NCI-H128 (cell line): ENCODE measurements around the gene FAM98C.
"Not testable (repeated sequence)": the region's sequence is repeated elsewhere in the genome, so short reads cannot be mapped to it uniquely, and the experiment has no call there.

Source experiments
- DNase-seq: peaks from one replicate; lab custom pipeline; 2025; ENCODE audit not compliant: unreplicated experiment; lab: John Stamatoyannopoulos, UW

Gene FAM98C

DNA sequence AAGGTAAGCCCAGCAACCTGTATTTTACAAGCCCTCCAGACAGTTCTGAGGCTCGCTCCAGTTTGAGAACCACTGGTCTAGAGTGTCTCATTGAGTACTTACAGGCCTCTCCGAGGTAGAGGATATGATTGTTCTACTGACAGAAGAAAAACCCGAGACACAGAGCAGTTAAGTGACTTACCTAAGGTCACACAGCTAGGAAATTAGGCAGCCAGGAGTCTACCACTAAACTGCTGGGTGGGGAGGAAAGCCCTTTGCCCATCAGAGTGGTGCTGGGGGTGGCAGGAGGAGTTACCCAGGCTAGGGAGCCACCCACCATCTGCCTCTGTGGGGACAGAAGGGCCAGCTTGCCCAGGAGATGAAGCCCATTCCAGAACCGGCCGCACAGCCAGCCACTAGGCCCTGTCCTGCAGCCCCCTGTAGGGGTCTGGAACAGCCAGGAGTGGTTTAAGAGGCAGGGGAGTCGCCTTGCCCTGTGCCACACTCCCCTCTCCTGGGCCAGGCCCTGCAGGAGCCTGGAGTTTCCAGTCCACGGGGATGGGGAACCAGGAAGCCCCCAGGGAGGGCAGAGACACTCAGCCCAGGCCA is 22.4 kb downstream of the FAM98C start:
- no peak for DNase-seq

DNA sequence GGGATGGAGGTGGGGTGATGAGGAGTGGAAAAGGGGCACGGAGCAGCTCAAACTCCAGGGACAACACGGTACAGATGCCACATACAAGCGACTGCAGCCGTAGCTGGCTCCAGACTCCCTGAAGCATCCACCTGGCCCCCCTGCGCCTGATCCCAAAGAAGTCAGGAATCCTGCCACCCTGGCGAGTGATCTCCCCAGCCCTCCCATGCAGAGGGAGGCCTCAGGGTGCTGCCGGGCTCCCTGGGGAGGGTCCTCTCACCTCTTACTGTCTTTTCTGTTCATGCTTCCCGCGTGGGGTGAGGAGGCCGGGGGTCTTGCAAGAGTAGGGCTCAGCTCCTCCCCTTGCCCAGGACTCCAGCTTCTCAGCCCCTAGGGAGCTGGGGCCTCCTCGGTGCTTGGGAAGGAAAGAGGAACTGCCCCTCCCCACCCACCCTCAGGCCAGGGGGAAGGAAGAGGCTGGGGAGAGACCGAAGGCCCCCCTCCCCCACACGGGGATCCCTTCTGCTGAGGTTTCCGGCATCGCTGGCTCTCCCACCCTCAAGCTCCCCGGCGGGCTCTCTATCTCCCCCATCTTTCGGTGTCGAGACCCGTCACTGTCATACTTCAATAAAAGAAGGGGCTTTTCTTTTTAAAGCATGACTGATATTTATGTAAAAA is 23.0 kb downstream of the FAM98C start, which contains the start of gene RASGRP4:
TSS of gene RASGRP4 (minus strand) at position 410 of the 657 bp plus-strand sequence. CDS start at position 282, 128 bp downstream.
- DNase-seq: no peak

DNA sequence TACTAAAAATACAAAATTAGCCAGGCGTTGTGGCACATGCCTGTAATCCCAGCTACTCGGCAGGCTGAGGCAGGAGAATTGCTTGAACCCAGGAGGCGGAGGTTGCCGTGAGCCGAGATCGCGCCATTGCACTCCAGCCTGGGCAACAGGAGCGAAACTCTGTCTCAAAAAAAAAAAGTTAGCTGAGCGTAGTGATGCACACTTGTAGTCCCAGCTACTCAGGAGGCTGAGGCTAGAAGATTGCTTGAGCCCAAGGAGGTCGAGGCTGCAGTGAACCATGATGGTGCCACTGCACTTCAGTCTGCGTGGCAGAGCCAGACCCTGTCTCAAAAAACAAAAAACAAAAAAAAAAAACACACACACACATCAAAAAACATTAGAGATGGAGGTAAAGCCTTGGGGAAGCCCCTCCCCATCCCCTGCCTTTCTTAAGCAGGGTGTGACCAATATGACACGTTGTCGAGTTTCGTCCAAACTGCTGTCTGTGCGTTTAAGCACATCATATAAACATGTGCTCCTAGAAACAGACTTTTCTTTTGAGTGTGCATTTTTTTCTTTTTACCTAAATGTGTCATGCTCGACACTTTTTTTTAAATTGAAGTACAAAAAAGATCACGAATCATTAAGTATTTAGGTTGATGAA is 24.3 kb downstream of the FAM98C start:
- DNase-seq: not testable (repeated sequence)

DNA sequence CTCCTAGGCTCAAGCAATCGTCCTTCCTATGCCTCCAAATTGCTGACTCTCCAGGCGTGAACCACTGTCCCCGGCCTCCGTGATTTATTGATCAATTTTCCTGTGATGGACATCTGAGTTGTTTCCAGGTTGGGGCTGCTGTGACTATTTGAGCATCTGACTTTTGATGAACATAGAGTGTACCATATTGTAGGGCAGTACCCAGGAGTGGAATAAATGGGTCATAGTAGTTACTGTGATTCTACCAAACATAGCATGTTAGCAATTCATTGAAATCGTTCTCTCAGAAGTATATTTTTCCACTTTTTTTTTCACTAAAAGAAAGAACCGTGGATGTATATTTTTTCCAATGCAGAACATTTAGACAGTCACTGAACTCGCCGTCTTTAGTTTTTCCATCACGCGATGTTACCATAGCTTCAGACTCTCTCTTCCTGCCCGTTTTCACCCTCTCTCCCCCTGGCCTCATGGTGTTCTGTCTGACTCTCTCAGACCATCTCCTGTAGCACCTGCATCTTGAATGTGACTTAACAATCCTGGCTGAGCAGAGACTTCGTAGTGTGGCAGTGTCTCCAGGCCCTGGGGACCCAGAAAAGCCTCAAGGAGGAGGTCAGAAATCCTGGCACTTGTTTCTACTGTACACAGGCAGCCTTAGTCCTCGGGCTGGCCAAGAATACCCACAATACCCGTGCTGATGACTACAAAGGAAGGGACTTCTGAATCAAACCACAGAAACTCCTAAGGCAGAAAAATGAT is 26.3 kb downstream of the FAM98C start:
- no peak for DNase-seq

DNA sequence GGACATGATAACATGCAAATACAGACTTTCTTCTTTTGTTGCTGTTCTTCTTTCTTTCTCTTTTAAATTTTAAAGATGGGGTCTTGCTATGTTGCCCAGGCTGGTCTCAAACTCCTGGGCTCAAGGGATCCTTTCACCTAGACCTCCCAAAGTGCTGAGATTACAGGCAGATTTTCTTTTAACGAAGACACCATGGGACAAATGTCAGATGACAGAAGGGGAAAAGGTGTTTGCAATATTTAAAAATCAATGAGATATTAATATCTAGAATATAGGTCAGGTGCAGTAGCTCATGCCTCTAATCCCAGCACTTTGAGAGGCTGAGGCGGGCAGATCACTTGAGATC is 26.9 kb downstream of the FAM98C start:
- no peak for DNase-seq

DNA sequence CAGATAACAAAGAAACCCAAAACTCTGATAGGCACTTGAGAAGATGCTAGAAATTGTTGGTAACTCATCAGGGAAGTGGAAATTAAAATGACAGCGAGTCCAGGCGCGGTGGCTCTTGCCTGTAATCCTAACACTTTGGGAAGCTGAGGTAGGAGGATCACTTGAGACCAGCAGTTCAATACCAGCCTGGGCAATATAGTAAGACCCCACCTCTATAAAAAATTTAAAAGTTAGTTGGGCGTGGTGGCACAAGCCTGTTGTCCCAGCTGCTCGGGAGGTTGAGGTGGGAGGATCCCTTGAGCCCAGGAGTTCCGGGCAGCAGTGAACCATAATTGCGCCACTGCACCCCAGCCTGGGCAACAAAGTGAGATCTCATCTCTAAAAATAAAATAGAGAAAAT is 28.0 kb downstream of the FAM98C start:
- no peak for DNase-seq

DNA sequence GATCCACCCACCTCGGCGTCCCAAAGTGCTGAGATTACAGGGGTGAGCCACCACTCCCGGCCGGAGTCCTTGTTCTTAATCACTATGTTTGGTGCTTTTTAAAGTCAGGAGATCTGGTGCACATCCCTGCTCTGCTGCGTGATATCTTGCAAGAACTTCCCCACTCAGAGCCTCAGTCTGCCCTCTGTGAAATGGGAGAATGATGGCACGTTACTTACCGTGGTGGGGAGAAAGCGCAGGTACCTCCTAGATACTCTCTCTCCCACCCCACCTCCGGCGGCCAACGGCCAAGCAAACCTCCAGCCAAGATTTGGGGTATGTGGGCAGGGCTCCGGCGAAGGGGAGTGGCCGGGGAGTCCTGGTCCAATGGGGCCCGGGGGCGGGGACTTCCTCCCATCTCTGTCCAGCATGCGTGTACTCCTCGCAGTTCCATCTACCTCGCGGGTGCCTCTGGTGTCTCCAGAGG is 30.4 kb downstream of the FAM98C start, which contains the start of gene RYR1:
TSS of gene RYR1 (plus strand) at position 424 of the 466 bp plus-strand sequence. CDS start 139 bp downstream, outside the sequence.
- DNase-seq: no peak

DNA sequence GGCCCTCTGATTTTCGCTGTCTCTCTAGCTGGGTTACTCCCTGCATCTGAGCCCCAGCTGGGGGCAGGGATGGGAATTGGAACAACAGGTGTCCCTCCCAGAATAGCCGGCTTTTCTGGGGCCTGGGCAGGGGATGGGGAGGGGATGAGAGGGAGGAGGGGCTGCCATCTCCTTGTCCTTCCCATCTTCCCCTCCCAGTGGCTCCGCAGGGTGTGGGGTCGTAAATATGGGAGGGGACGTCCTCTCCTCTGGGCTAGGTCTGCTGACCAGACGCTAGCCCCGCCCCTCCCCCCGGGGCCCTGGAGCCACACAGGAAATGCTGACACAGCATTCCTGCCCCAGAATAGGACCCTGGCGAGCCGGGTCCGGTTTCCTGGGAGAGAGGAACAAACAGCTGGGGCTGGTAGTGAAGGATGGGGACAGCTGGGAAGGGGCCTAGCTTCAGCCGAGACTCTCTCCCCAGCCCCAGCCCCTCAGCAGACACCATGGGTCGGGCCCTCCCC is 31.7 kb downstream of the FAM98C start:
- DNase-seq: no peak

DNA sequence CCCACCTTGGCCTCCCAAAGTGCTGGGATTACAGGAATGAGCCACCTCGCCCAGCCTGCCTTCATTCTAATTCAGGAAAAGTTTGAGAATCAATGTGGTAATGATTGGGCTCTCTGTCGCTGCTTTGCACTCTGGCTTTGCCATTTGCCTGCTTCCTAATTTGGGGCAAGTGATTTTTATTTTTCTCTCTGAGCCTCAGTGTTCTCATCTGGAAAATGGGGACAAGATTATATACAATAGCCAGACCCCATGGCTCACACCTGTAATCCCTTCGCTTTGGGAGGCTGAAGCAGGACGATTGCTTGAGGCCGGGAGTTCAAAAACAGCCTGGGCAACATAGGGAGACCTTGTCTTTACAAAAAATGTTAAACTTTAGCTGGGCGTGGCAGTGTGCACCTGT is 34.4 kb downstream of the FAM98C start:
- no peak for DNase-seq

DNA sequence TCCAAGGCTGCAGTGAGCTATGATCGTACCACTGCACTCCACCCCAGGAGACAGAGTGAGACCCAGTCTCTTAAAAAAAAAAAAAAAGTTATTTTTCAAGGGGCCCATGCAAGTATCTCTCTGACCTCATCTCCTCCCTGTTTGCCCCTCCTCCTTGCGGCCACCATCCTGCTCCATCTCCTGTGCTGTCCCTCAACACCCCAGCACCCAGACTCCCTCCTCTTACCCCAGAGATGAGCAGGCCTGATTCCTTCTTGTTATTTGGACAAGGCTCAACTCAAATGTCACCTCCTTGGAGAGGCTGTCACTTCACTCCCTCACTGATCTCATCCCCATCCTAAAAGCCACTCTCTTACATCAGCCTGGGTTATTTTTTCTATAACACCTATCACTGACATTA is 35.0 kb downstream of the FAM98C start:
- no peak for DNase-seq

DNA sequence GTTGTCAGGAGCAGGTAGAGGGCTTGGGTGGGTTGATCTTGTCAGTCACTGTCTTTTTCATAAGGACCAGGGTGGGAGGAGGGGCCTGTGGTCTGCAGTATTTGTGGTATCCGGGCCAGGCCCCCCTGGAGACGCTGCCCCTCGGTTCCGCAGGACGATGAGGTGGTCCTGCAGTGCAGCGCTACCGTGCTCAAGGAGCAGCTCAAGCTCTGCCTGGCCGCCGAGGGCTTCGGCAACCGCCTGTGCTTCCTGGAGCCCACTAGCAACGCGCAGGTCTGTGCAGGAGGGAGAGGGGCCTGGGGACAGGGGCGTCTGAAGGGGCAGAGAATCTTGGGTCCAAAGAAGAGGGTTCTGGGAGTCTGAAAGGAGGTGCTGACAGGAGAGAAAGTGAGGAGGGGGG is 37.7 kb downstream of the FAM98C start:
- DNase-seq: no peak

DNA sequence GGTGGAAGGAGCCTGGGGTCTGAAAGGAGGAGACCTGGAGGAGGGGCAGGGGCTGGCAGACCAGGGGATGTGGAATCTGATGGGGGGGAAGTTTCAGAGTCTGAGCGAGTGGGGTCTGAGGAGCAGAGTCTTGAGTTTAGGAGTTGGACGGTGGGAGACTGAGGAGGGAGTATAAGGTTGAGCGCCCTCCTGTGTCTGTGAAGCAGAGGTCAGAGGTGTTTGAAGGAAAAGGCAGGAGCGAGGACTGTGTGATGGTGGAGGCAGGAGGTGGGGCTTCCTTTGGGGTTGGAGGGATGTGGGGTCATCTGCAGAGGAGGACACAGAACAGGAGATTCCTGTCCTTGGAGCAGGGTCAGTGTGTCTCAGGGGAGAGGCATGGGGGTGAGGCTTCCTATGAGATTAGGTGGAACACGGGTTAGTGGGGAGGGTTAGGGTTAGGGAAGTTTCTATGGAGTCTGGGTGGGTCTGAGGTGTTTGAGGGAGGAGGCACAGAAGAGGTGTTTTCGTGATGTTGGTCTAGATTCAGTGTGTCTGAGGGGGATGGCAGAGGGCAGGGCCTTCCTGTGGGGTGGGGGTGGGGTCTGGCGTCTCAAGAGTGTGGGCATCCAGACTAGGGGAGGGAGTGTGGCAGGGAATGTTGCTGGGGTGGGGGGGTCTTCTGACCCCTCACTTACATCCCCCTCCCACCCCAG is 38.9 kb downstream of the FAM98C start:
- DNase-seq: no peak

DNA sequence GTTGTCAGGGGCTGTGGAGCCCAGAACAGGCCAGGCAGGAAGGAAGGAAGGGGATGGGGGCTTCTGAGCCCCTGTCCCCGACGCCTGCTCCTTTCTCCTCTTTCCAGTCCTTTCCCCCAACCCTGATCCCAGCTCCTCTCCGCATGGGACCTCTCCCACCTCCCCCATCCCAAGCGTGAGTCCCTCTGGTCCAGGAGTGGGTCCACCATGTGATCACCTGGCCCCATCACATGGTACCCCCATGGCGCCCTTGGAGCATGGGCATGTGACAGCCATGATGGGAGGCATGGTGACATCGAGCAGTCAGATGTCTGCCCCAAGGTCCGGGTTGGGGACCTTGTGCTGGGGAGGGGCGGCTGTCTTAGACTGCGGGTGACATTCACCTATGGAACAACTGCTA is 39.8 kb downstream of the FAM98C start:
- DNase-seq: no peak

DNA sequence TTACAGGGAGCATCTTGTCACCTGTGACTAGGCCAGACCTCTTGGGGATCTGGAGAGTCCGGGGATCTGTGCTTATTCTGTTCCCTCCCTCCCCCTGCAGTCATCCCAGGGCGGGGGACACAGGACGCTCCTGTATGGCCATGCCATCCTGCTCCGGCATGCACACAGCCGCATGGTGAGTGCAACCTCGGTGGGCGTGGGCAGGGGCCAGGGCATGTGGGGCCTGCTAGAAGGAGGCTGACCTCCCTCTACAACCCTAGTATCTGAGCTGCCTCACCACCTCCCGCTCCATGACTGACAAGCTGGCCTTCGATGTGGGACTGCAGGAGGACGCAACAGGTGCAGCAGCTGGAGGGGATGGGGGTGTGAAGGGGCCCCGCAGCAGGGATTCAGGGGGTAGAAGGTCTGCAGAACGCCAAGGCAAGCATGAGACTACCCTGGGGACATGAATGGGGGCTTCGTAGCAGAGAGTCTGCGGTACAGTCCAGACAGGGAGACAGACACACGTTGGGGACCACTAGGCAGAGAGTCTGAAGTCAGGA is 40.6 kb downstream of the FAM98C start:
- no peak for DNase-seq

DNA sequence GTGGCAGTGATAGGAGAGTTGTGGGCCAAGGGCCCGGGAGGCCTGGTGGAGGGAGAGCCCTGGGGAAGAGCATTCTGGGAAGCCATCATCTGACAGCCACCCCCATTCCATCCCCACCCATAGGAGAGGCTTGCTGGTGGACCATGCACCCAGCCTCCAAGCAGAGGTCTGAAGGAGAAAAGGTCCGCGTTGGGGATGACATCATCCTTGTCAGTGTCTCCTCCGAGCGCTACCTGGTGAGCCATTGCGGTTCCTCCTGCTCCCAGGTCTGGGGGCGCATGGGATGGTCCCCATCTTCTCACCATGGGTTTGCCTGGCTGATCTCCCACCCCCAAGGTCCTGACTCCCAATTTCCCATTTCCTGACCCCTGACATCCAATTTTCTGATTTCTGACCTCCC is 41.1 kb downstream of the FAM98C start:
- no peak for DNase-seq

DNA sequence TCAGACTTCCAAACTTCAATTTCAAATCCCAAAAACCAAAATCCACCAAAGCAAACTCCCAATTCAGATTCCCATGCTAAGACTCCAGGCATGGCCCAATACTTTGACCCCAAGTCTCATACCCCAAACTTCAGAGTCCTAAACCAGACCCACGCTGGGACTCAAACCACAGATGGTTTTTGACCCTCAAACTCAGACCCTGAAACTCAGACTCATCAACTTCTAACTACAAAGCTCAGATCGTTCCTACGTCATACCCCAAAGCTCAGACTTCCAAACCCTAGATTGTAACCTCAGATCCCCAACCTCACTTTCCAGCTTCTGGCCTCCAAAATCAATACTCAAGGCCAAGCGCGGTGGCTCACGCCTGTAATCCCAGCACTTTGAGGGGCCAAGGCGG is 42.5 kb downstream of the FAM98C start:
- DNase-seq: no peak

DNA sequence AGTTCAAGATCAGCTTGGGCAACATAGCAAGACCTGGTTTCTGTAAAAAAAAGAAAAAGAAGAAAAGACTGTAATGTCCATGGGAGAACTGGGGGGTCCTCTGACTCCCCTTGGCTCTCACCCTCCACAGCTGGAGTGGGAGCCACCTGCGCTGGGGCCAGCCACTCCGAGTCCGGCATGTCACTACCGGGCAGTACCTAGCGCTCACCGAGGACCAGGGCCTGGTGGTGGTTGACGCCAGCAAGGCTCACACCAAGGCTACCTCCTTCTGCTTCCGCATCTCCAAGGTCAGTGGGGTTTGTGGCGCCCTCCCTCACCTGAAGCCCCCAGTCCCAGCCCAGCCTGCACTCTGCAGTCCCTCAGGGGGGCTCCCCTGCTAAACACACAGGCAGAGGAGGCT is 45.3 kb downstream of the FAM98C start:
- no peak for DNase-seq

DNA sequence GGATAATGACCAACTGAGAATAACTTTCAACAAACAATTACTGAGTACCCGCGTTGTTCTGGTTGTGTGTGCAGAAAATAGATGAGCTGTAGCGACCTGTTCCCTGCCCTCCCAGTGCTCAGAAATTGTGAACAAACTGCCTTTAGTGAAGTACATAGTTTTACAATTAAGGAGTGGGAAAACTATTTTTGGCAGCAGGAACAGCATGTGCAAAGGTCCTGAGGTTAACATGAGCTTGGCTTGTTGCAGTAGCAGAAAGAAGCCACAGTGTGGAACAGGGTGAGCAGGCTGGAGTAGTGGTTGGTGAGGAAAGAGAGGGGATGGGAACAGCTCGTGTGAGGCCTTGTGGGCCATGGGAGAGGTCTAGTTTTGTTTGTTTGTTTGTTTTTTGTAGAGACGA is 46.6 kb downstream of the FAM98C start:
- no peak for DNase-seq

DNA sequence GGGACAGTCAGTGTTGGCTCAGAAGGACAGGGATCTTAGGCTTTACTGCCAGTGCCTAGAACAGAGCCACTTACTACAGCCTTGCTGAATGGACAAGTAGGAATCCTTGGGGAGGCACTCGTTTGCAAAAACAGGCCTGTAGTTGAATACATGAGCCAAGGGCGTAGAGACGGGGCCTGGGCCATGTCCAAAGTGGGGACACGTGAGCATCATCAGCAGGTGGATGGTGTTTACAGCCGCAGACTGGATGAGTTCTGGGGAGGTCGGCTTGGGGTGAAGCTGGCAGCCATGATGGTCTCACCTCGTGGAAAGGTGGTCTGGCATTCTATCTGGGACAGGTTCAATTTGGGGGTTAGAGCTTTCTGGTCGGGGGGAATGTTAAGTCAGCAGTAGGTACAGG is 48.1 kb downstream of the FAM98C start:
- no peak for DNase-seq

DNA sequence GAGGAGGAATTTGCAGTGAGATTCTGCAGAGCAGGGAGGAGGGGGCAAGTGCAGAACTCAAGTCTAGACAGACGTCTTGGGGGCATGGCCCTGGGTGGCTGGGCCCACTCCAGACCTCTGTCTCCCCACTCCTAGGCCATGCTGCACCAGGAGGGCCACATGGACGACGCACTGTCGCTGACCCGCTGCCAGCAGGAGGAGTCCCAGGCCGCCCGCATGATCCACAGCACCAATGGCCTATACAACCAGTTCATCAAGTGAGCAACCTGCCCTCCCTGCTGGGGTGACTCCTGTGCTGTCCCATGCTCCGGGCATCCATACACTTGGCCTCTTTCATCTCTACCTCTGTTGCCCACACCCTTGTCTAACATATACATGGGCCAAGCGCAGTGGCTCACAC is 48.7 kb downstream of the FAM98C start:
- no peak for DNase-seq
